IMR-90 (cell line): ENCODE data around the gene MRPL33. TPM values are rescaled to one million over a fixed set of nuclear protein-coding genes. Genes with fewer than 3 reads are reported as not detected.
A peak's percentile ranks its signal among the peaks of the same experiment; 100 is the strongest.

Source experiments
- ATAC-seq: fragments of 200-7000 bp; cut with Tn5 transposase; 2 replicates; pipeline ENCODE4 v1.9.1; 2020; ENCODE audit warnings: low read depth, mild to moderate bottlenecking, moderate library complexity
- BruUV-seq: library from RNA; stranded (reverse); fragments of 400-500 nt; replicated peaks from 2 replicates; lab custom pipeline; 2021; lab: Mats Ljungman, UMichigan
- CTCF ChIA-PET: fragments of 300-600 bp; formaldehyde crosslinking; extraction: SDS; loops from one replicate; lab custom pipeline; 2021; ENCODE audit warnings: antibody characterized with exemption; lab: Yijun Ruan, JAX
- POLR2A ChIA-PET: fragments of 300-600 bp; sonication (Branson Sonifier 250); formaldehyde crosslinking; loops from one replicate; lab custom pipeline; 2022; ENCODE audit warnings: antibody characterized with exemption; ENCODE audit not compliant: unreplicated experiment; lab: Charles Lee
- DNase-seq: peaks from one replicate; pipeline ENCODE4 v3.0.0; 2013
- H2AFZ ChIP-seq: replicated peaks from 2 replicates; pipeline ENCODE3; 2013; ENCODE audit warnings: low read length, mild to moderate bottlenecking; ENCODE audit not compliant: poor library complexity
- H2AK5ac ChIP-seq: 2 replicates; pipeline ENCODE4 v1.6.1; 2013; ENCODE audit warnings: low read depth, low read length, inconsistent platforms
- H2AK9ac ChIP-seq: replicated peaks from 2 replicates; pipeline ENCODE3; 2013; ENCODE audit warnings: mild to moderate bottlenecking, low read depth, low read length, moderate library complexity; ENCODE audit not compliant: poor library complexity
- H2BK120ac ChIP-seq: 2 replicates; pipeline ENCODE4 v1.6.1; 2013; ENCODE audit warnings: low read depth, low read length, inconsistent platforms
- H2BK15ac ChIP-seq: 3 replicates; pipeline ENCODE4 v1.6.1; 2013; ENCODE audit warnings: low read depth, low read length, inconsistent platforms
- H2BK20ac ChIP-seq: 2 replicates; pipeline ENCODE4 v1.6.1; 2013; ENCODE audit warnings: low read depth, mild to moderate bottlenecking, inconsistent platforms, low read length, moderate library complexity
- H2BK5ac ChIP-seq: 2 replicates; pipeline ENCODE4 v1.6.1; 2013; ENCODE audit warnings: mild to moderate bottlenecking, low read depth, low read length, inconsistent platforms; ENCODE audit not compliant: poor library complexity, severe bottlenecking
- H3K14ac ChIP-seq: replicated peaks from 2 replicates; pipeline ENCODE4 v1.6.1; 2013; ENCODE audit warnings: low read depth, low read length, inconsistent platforms
- H3K18ac ChIP-seq: 2 replicates; pipeline ENCODE4 v1.6.1; 2013; ENCODE audit warnings: low read depth, low read length, control low read depth
- H3K23ac ChIP-seq: 2 replicates; pipeline ENCODE4 v1.6.1; 2013; ENCODE audit warnings: low read depth, low read length, inconsistent platforms
- H3K27ac ChIP-seq: 2 replicates; pipeline ENCODE4 v1.5.1; 2013; ENCODE audit warnings: mild to moderate bottlenecking, control low read depth, low read length; ENCODE audit not compliant: insufficient read depth
- H3K27me3 ChIP-seq: 2 replicates; pipeline ENCODE4 v1.6.1; 2013; ENCODE audit warnings: low read length; ENCODE audit not compliant: control insufficient read depth, insufficient read depth
- H3K36me3 ChIP-seq: 2 replicates; pipeline ENCODE4 v1.6.1; 2013; ENCODE audit warnings: low read length, mixed read lengths; ENCODE audit not compliant: control insufficient read depth, insufficient read depth
- H3K4ac ChIP-seq: 2 replicates; pipeline ENCODE4 v1.6.1; 2013; ENCODE audit warnings: low read depth, low read length, inconsistent platforms
- H3K4me1 ChIP-seq: 2 replicates; pipeline ENCODE4 v1.6.1; 2013; ENCODE audit warnings: low read length, mixed read lengths; ENCODE audit not compliant: control insufficient read depth, insufficient read depth
- H3K4me2 ChIP-seq: 2 replicates; pipeline ENCODE4 v1.6.1; 2013; ENCODE audit warnings: low read depth, mild to moderate bottlenecking, control low read depth, low read length, moderate library complexity
- H3K4me3 ChIP-seq: 2 replicates; pipeline ENCODE4 v1.5.1; 2013; ENCODE audit warnings: low read depth, mild to moderate bottlenecking, control low read depth, low read length, moderate library complexity; ENCODE audit not compliant: insufficient read depth
- H3K56ac ChIP-seq: 2 replicates; pipeline ENCODE4 v1.6.1; 2013; ENCODE audit warnings: low read length, inconsistent platforms; ENCODE audit not compliant: insufficient read depth; ENCODE audit errors: extremely low read depth
- H3K79me1 ChIP-seq, 2 experiments: 2 replicates each; pipeline ENCODE4 v1.6.1; 2013; ENCODE audit warnings: low read length in 2 of 2, inconsistent platforms in 1 of 2, low read depth in 1 of 2
- H3K9ac ChIP-seq: 2 replicates; pipeline ENCODE4 v1.6.1; 2013; ENCODE audit warnings: low read depth, low read length, control low read depth
- H3K9me1 ChIP-seq: 2 replicates; pipeline ENCODE4 v1.6.1; 2013; ENCODE audit warnings: low read length, inconsistent platforms; ENCODE audit not compliant: insufficient read depth
- H3K9me3 ChIP-seq: 2 replicates; pipeline ENCODE4 v1.6.1; 2013; ENCODE audit warnings: low read length; ENCODE audit not compliant: control insufficient read depth, insufficient read depth
- H4K20me1 ChIP-seq: 2 replicates; pipeline ENCODE4 v1.6.1; 2013; ENCODE audit warnings: low read length, inconsistent platforms; ENCODE audit not compliant: insufficient read depth
- H4K5ac ChIP-seq: 2 replicates; pipeline ENCODE4 v1.6.1; 2013; ENCODE audit warnings: mild to moderate bottlenecking, low read depth, low read length, control low read depth
- H4K8ac ChIP-seq, 2 experiments: 2 replicates each; pipeline ENCODE4 v1.6.1; 2013; ENCODE audit warnings: low read depth in 2 of 2, low read length in 2 of 2, control low read depth in 1 of 2, inconsistent platforms in 1 of 2
- H4K91ac ChIP-seq: 2 replicates; pipeline ENCODE4 v1.6.1; 2013; ENCODE audit warnings: low read depth, low read length, inconsistent platforms; ENCODE audit not compliant: insufficient read depth
- BHLHE40 ChIP-seq: fragments of 150-350 bp; IDR thresholded peaks from 2 replicates; pipeline ENCODE4 v1.6.1; 2016; ENCODE audit warnings: mild to moderate bottlenecking, low read depth, low read length
- CEBPB ChIP-seq: IDR thresholded peaks from 2 replicates; pipeline ENCODE4 v1.6.1; 2012; ENCODE audit warnings: low read depth, low read length, improper control_type of control experiment
- CHD1 ChIP-seq: IDR thresholded peaks from 2 replicates; pipeline ENCODE4 v1.6.1; 2012; ENCODE audit warnings: low read depth, low read length, improper control_type of control experiment
- CTCF ChIP-seq: conservative IDR thresholded peaks from 2 replicates; pipeline ENCODE4 v1.5.1; 2012; ENCODE audit warnings: mild to moderate bottlenecking, low read depth, low read length, improper control_type of control experiment
- FOS ChIP-seq: fragments of 150-350 bp; IDR thresholded peaks from 2 replicates; pipeline ENCODE4 v1.6.1; 2016; ENCODE audit warnings: low read depth, low read length
- MAFK ChIP-seq: IDR thresholded peaks from 2 replicates; pipeline ENCODE4 v1.6.1; 2012; ENCODE audit warnings: low read depth, low read length, improper control_type of control experiment
- MAZ ChIP-seq: IDR thresholded peaks from 2 replicates; pipeline ENCODE4 v1.6.1; 2012; ENCODE audit warnings: low read depth, mild to moderate bottlenecking, low read length, improper control_type of control experiment, moderate library complexity, borderline replicate concordance
- MXI1 ChIP-seq: IDR thresholded peaks from 2 replicates; pipeline ENCODE4 v1.6.1; 2012; ENCODE audit warnings: low read depth, mild to moderate bottlenecking, low read length, moderate library complexity, borderline replicate concordance
- NFE2L2 ChIP-seq: fragments of 150-350 bp; IDR thresholded peaks from 2 replicates; pipeline ENCODE4 v1.6.1; 2016; ENCODE audit warnings: low read depth, mild to moderate bottlenecking, low read length
- POLR2A ChIP-seq: IDR thresholded peaks from 2 replicates; pipeline ENCODE4 v1.6.1; 2012; ENCODE audit warnings: mild to moderate bottlenecking, low read depth, low read length
- RAD21 ChIP-seq: IDR thresholded peaks from 2 replicates; pipeline ENCODE4 v1.6.1; 2012; ENCODE audit warnings: low read length, improper control_type of control experiment
- RCOR1 ChIP-seq: IDR thresholded peaks from 2 replicates; pipeline ENCODE4 v1.6.1; 2012; ENCODE audit warnings: mild to moderate bottlenecking, low read length, improper control_type of control experiment; ENCODE audit not compliant: insufficient replicate concordance
- RFX5 ChIP-seq: IDR thresholded peaks from 2 replicates; pipeline ENCODE4 v1.8.0; 2012; ENCODE audit warnings: low read depth, mild to moderate bottlenecking, low read length, moderate library complexity
- SMC3 ChIP-seq: fragments of 150-350 bp; IDR thresholded peaks from 2 replicates; pipeline ENCODE4 v1.6.1; 2016; ENCODE audit warnings: low read depth, mild to moderate bottlenecking, antibody characterized with exemption, low read length, moderate library complexity
- USF2 ChIP-seq: fragments of 150-350 bp; IDR thresholded peaks from 2 replicates; pipeline ENCODE4 v1.6.1; 2017; ENCODE audit warnings: mild to moderate bottlenecking, antibody characterized with exemption, low read length, low read depth
- WGBS, 2 experiments: methylation state at CpG; one replicate each; pipeline versions ENCODE4 v1.1.5 to v1.1.7; 2013; ENCODE audit warnings: missing lambda C conversion rate in 2 of 2; ENCODE audit not compliant: insufficient read length in 1 of 2; ENCODE audit errors: extremely low coverage in 2 of 2; 5-methylcytosine and 5-hydroxymethylcytosine counted together
- dilution Hi-C: fragments of 300-500 bp; cut with HindIII; formaldehyde crosslinking; loops from one replicate; pipeline ENCODE4 v1.14.3; 2018; ENCODE audit warnings: low sequenced_read_pairs; ENCODE audit not compliant: unreplicated experiment
- in situ Hi-C: fragments of 300-500 bp; cut with MboI; formaldehyde crosslinking; loops from 3 replicates; pipeline ENCODE4 v1.14.3; 2019; ENCODE audit warnings: low sequenced_read_pairs, inconsistent platforms, mixed read lengths
- intact Hi-C: fragments of 100-400 bp; cut with micrococcal nuclease; formaldehyde crosslinking; loops from 2 replicates; pipeline ENCODE4 v1.10.0; 2022
- polyA plus RNA-seq, 3 experiments: library from polyadenylated mRNA; depleted of rRNA; stranded (reverse); fragments of >200 nt; gene quantifications; 2 replicates each; pipeline ENCODE4 v1.2.3, GENCODE V29; 2012; ENCODE audit warnings: low replicate concordance in 1 of 3
- total RNA-seq: library from RNA; depleted of rRNA; stranded (reverse); fragments of >200 nt; gene quantifications from 2 replicates; pipeline ENCODE4 v1.2.3, GENCODE V29; 2012
- TF ChIP-seq, protein P1 (sequence below): fragments of 150-350 bp; IDR thresholded peaks from 2 replicates; pipeline ENCODE4 v1.6.1; 2016; ENCODE audit warnings: low read depth, mild to moderate bottlenecking, low read length, moderate library complexity, borderline replicate concordance

Gene MRPL33
- total and polyA plus RNA-seq, 2 of the 4 experiments (the other 2 are of a cell fraction): 13.3 to 101 TPM

DNA sequence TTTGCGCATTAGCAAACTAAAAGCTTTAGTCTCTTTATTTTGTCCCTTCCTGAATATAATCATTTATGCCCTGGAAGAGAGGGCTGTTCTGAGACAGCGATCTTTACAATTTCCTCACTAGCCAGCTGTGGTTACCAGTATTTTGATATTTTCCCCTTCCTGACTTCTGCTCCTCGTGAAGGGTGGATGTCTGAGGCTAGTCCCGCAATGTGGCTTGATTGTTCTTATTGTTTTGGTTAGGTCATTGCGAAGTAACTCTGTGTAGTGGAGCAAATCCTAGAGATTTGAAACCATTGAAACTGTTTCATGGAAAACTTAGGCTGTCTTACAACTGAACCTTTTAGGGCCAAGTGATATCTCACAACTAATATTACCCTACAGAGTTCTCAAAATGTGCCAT lies 2.4 kb downstream of the MRPL33 start:
- Histone ChIP-seq H3K4me3 (no peak overlapping the region), H3K14ac (no peak overlapping the region), H3K9me1 (peaks cover 4% of the 10 kb centered on the region), H3K4me1 (peaks cover 12% of the 10 kb centered on the region), H4K8ac (peak overlapping the region in 1 of 2 experiments; percentile 12; a peak in 1 of 4 replicates), H2AK5ac (no peak overlapping the region), H2BK15ac (no peak overlapping the region), H3K4me2 (peak overlapping the region; percentile 90), H2BK20ac (no peak overlapping the region), H3K4ac (no peak overlapping the region), H3K27me3 (no peaks in the 10 kb centered on the region), H3K18ac (no peak overlapping the region), H3K56ac (no peak overlapping the region), H3K9ac (no peak overlapping the region), H3K9me3 (no peaks in the 10 kb centered on the region), H3K27ac (no peak overlapping the region), H4K91ac (no peak overlapping the region), H2BK5ac (no peak overlapping the region), H4K20me1 (no peaks in the 10 kb centered on the region), H4K5ac (peak overlapping the region; percentile 44; the same call in 1 of the 2 replicates), H2AFZ (no peak overlapping the region), H2AK9ac (no peak overlapping the region), H2BK120ac (no peak overlapping the region), H3K23ac (peak overlapping the region; percentile 14; the same call in 1 of the 2 replicates), H3K36me3 (peaks cover 10% of the 10 kb centered on the region), H3K79me1 (peaks cover 7 to 65% of the 10 kb centered on the region in 2 experiments)
- ChIA-PET POLR2A (interaction anchor here (0.6 kb wide), 1 partner anchor 8 kb away, joined by 3 read pairs; no protein-coding TSS in a partner anchor), CTCF (interaction anchor here (0.7 kb wide), 1 partner anchor 21 kb away, joined by 3 read pairs; no protein-coding TSS in a partner anchor)
- no peak for ATAC-seq
- no CpG with 5 or more reads among the region's 5 CpGs for WGBS, 2 experiments
- dilution Hi-C loops (no loop called here), in situ Hi-C loops (no loop called here), intact Hi-C loops (loop anchor here (2.0 to 10.0 kb wide), 2 partner anchors 25 to 181 kb away; no protein-coding TSS in a partner anchor)
- no peak for DNase-seq
- no peak for TF ChIP-seq CTCF
- no peak for TF ChIP-seq NFE2L2
- TF ChIP-seq RAD21: no peak
- TF ChIP-seq USF2: no peak
- TF ChIP-seq POLR2A: no peak
- TF ChIP-seq RCOR1: no peak
- no peak for TF ChIP-seq MXI1
- no peak for TF ChIP-seq FOS
- TF ChIP-seq CHD1: no peak
- TF ChIP-seq CEBPB: no peak
- TF ChIP-seq RFX5: no peak
- TF ChIP-seq BHLHE40: no peak
- no peak for TF ChIP-seq MAFK
- TF ChIP-seq, protein P1, sequence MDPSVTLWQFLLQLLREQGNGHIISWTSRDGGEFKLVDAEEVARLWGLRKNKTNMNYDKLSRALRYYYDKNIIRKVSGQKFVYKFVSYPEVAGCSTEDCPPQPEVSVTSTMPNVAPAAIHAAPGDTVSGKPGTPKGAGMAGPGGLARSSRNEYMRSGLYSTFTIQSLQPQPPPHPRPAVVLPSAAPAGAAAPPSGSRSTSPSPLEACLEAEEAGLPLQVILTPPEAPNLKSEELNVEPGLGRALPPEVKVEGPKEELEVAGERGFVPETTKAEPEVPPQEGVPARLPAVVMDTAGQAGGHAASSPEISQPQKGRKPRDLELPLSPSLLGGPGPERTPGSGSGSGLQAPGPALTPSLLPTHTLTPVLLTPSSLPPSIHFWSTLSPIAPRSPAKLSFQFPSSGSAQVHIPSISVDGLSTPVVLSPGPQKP: no peak
- TF ChIP-seq MAZ: no peak
- TF ChIP-seq SMC3: no peak
- BruUV-seq: no TSS peak
